HEK293T (cell line): ENCODE results near the gene ERVFRD-1.
A peak's percentile ranks its signal among the peaks of the same experiment; 100 is the strongest.

Source experiments
- CTCF ChIA-PET: fragments of 350-600 bp; formaldehyde crosslinking; extraction: SDS; loops from one replicate; lab custom pipeline; 2021; ENCODE audit warnings: antibody characterized with exemption, inconsistent platforms; lab: Yijun Ruan, JAX
- POLR2A ChIA-PET: fragments of 350-600 bp; formaldehyde crosslinking; extraction: SDS; loops from one replicate; lab custom pipeline; 2020; ENCODE audit warnings: antibody characterized with exemption, inconsistent platforms; lab: Yijun Ruan, JAX
- DNase-seq: peaks from one replicate; pipeline ENCODE4 v3.0.0; 2012; ENCODE audit warnings: mixed read lengths; ENCODE audit errors: extremely low spot score
- ARNT ChIP-seq: fragments of 450-650 bp; IDR thresholded peaks from 2 replicates; pipeline ENCODE4 v1.6.1; 2017; ENCODE audit warnings: mild to moderate bottlenecking
- BHLHE40 ChIP-seq: fragments of 450-650 bp; IDR thresholded peaks from 2 replicates; pipeline ENCODE4 v1.6.1; 2016; ENCODE audit warnings: mild to moderate bottlenecking, moderate library complexity, borderline replicate concordance
- CTBP1 ChIP-seq: fragments of 450-650 bp; IDR thresholded peaks from 2 replicates; pipeline ENCODE4 v1.6.1; 2016; ENCODE audit warnings: borderline replicate concordance
- ELF4 ChIP-seq: fragments of 450-650 bp; IDR thresholded peaks from 2 replicates; pipeline ENCODE4 v1.6.1; 2017; ENCODE audit warnings: antibody characterized with exemption
- FOXA1 ChIP-seq: fragments of 450-650 bp; IDR thresholded peaks from 2 replicates; pipeline ENCODE4 v1.6.1; 2016; ENCODE audit warnings: mild to moderate bottlenecking
- FOXK2 ChIP-seq: fragments of 450-650 bp; IDR thresholded peaks from 2 replicates; pipeline ENCODE4 v1.6.1; 2016; ENCODE audit warnings: mild to moderate bottlenecking
- FOXM1 ChIP-seq: fragments of 450-650 bp; IDR thresholded peaks from 2 replicates; pipeline ENCODE4 v1.6.1; 2017; ENCODE audit warnings: mild to moderate bottlenecking, borderline replicate concordance
- HDGF ChIP-seq: fragments of 450-650 bp; IDR thresholded peaks from 2 replicates; pipeline ENCODE4 v1.6.1; 2017; ENCODE audit warnings: antibody characterized with exemption, borderline replicate concordance
- L3MBTL2 ChIP-seq: fragments of 450-650 bp; conservative IDR thresholded peaks from 2 replicates; pipeline ENCODE4 v1.6.1; 2016; ENCODE audit warnings: mild to moderate bottlenecking
- LEF1 ChIP-seq: fragments of 450-650 bp; IDR thresholded peaks from 2 replicates; pipeline ENCODE4 v1.6.1; 2017; ENCODE audit warnings: mild to moderate bottlenecking, borderline replicate concordance
- NFRKB ChIP-seq: fragments of 450-650 bp; IDR thresholded peaks from 2 replicates; pipeline ENCODE4 v1.6.1; 2016; ENCODE audit warnings: mild to moderate bottlenecking, moderate library complexity
- PKNOX1 ChIP-seq: fragments of 450-650 bp; IDR thresholded peaks from 2 replicates; pipeline ENCODE4 v1.6.1; 2016
- SP1 ChIP-seq: fragments of 450-650 bp; IDR thresholded peaks from 2 replicates; pipeline ENCODE4 v1.6.1; 2017
- SUZ12 ChIP-seq: fragments of 450-650 bp; IDR thresholded peaks from 2 replicates; pipeline ENCODE4 v1.6.1; 2016; ENCODE audit warnings: mild to moderate bottlenecking
- TARDBP ChIP-seq: fragments of 450-650 bp; IDR thresholded peaks from 2 replicates; pipeline ENCODE4 v1.6.1; 2016
- ZNF384 ChIP-seq: fragments of 450-650 bp; IDR thresholded peaks from 2 replicates; pipeline ENCODE4 v1.6.1; 2016

The ERVFRD-1 gene

GRCh38 chr6:11098004-11098403, 13.5 kb downstream of the ERVFRD-1 start:
- no peak for DNase-seq
- CTCF ChIA-PET = no interaction called here

GRCh38 chr6:11097476-11097875, 14.0 kb downstream of the ERVFRD-1 start:
- ChIA-PET CTCF (no interaction called here), POLR2A (no interaction called here)
- no peak for DNase-seq
- TF ChIP-seq SUZ12 (no peak), CTBP1 (no peak), PKNOX1 (no peak)

More at GRCh38 chr6:11098004-11098403, 13.5 kb downstream of the ERVFRD-1 start:
- POLR2A ChIA-PET = no interaction called here
- TF ChIP-seq FOXA1 (no peak), BHLHE40 (no peak)

- CTCF ChIA-PET = interaction anchor here (0.6 kb wide), 2 partner anchors 18 to 780 kb away, joined by 3 to 4 read pairs; no protein-coding TSS in a partner anchor
- peak; percentile 34 for DNase-seq
- TF ChIP-seq HDGF = peak; percentile 72; the same call in 1 of the 2 replicates
- TF ChIP-seq FOXA1 = no peak
- no peak for TF ChIP-seq CTBP1
- no peak for TF ChIP-seq SP1
- no peak for TF ChIP-seq L3MBTL2
- POLR2A ChIA-PET = interaction anchor here (1.7 to 2.3 kb wide), 2 partner anchors 9 to 12 kb away, joined by 4 to 12 read pairs; no protein-coding TSS in a partner anchor
Observed at GRCh38 chr6:11096109-11096508, 15.4 kb downstream of the ERVFRD-1 start.

- ChIA-PET POLR2A (interaction anchor here (0.7 to 2.3 kb wide), 3 partner anchors 10 to 42 kb away, joined by 3 to 12 read pairs (median 4); no protein-coding TSS in a partner anchor), CTCF (no interaction called here)
- no peak for DNase-seq
- TF ChIP-seq SP1 = no peak
- TF ChIP-seq BHLHE40 = no peak
- no peak for TF ChIP-seq FOXA1
- no peak for TF ChIP-seq TARDBP
- TF ChIP-seq SUZ12 = no peak
- no peak for TF ChIP-seq FOXK2
- TF ChIP-seq ARNT = no peak
- TF ChIP-seq PKNOX1 = no peak
- TF ChIP-seq L3MBTL2 = no peak
- TF ChIP-seq LEF1 = no peak
- no peak for TF ChIP-seq ELF4
- TF ChIP-seq HDGF = no peak
- no peak for TF ChIP-seq FOXM1
- no peak for TF ChIP-seq ZNF384
- TF ChIP-seq NFRKB = no peak
- no peak for TF ChIP-seq CTBP1
Observed at GRCh38 chr6:11094941-11095340, 16.6 kb downstream of the ERVFRD-1 start.

- ChIA-PET POLR2A (interaction anchor here (1.7 kb wide), 1 partner anchor 14 kb away, joined by 4 read pairs; no protein-coding TSS in a partner anchor), CTCF (no interaction called here)
- 0 out of 2 replicates have a peak, but pooled peaks have one; percentile 22 for TF ChIP-seq L3MBTL2
- TF ChIP-seq PKNOX1 = peak; percentile 54
- TF ChIP-seq CTBP1 = no peak
- peak; percentile 50 for DNase-seq
Observed at GRCh38 chr6:11094411-11094851, 17.1 kb downstream of the ERVFRD-1 start.

GRCh38 chr6:11093626-11094410, 17.7 kb downstream of the ERVFRD-1 start, which contains the start of gene SMIM13:
Gene SMIM13, plus strand, starts transcription at chr6:11093834. Its CDS starts 480 bp downstream, at chr6:11094314.
- TF ChIP-seq SUZ12 = peak; percentile 76
- peak; percentile 82 for TF ChIP-seq FOXM1
- no peak for TF ChIP-seq NFRKB
- no peak for TF ChIP-seq PKNOX1
- no peak for TF ChIP-seq TARDBP
- TF ChIP-seq BHLHE40 = no peak
- peak; percentile 52; the same call in 1 of the 2 replicates for TF ChIP-seq ELF4
- peak; percentile 32; the same call in 1 of the 2 replicates for TF ChIP-seq HDGF
- TF ChIP-seq CTBP1 = peak; percentile 54; the same call in 1 of the 2 replicates
- TF ChIP-seq FOXK2 = no peak
- peak; percentile 76 for TF ChIP-seq ARNT
- peak; percentile 69 for TF ChIP-seq L3MBTL2
- TF ChIP-seq SP1 = no peak
- DNase-seq = peak; percentile 96
- ChIA-PET CTCF (interaction anchor here (0.6 to 1.2 kb wide), 3 partner anchors 12 to 686 kb away, joined by 4 to 6 read pairs (median 4); partner anchors contain the start of gene SYCP2L), POLR2A (interaction anchor here (0.7 to 1.6 kb wide), 14 partner anchors 10 to 445 kb away, joined by 3 to 10 read pairs (median 4); no protein-coding TSS in a partner anchor)
